Measurements from ENCODE around the gene AGAP2.

AGAP2 gene

DNA sequence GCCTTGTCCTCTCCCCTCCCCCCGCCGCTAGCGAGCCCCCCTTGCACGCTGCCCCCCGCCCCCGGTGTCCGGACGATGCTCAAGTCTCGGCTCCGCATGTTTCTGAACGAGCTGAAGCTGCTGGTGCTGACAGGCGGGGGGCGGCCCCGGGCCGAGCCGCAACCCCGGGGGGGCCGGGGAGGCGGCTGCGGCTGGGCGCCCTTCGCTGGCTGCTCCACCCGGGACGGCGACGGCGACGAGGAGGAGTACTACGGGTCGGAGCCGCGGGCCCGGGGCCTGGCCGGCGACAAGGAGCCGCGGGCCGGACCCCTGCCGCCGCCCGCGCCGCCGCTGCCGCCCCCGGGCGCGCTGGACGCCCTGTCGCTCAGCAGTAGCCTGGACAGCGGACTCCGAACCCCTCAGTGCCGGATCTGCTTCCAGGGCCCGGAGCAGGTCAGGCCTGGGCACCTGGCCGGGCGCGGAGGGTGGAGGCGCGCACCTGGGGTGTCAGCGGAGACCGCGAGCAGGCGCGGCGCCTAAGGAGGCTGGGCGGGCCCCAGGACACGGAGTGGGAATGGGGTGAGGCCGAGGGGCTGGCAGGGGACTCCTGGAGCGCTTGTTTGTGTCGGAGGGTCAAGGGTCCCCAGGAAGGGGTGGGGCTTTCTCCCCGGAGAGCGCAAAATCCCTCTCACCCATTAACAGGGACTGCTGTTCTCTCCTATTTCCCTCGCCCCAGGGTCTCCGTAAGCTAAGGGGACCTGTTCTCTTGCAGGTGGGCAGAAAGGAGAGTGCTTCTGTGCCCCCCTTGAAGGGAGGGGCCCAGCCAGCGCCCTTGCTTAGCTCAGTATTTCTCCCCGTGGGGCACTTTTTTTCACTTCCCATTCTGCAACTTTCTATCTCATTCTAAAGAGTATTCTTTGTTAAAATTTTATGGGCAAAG lies 17.2 kb upstream of the AGAP2 start:
- in situ Hi-C loops (cut with MboI; ENCODE audit: low sequenced_read_pairs), result no loop called here

DNA sequence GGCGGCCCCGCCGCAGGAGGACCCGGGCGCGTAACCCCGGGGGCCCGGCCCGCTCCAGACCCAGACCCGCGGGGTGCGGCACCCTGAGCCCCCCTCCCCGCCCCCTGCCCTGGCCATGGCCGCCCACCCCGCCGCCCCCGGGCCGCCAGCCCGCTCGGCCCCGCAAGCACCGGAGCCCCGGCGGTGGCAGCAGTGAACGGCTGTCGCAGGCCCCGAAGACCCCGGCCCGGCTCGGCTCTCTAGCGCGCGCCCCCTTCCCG lies 16.6 kb upstream of the AGAP2 start:
- in situ Hi-C loops (cut with MboI; ENCODE audit: low sequenced_read_pairs), result no loop called here

DNA sequence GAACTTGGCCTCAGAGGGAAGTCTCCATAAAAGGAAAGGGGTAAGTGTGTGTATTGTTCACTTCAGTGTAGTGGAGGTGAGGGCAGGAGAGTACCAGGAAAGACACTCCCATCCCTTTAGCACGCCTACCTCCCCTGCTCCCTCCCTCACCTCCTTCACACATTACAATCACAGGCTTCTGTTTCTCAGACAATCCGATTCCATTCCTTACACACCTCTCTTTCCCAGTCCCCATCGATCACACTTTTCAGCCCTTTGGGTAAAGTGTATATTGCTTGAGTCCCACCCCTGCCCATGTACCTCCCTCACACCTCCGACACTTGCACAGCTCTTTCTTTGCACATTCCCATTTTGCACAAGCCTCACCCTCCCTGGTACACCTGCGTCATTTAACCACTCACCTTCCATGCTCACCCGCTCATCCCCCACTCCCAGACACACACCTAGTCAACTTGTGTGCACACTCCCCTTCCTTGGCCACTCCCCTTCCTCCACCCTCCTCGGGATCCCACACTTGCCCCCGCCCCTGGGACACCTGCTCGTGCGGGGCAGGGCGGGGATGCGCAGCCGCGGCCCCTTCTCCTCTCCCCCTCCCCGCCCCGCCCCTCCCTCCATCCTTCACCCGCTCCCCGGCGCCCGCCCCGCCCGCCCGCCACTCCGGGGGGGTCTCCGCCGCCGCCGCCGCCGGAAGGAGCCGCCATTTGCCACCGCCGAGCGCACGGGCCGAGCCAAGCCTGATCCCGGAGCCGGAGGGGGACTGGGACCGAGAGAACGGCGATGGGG lies 16.1 kb upstream of the AGAP2 start, which contains the start of gene MARCHF9:
Gene MARCHF9 (plus strand): TSS at position 693 of the 783 bp plus-strand sequence. CDS start 426 bp downstream, outside the sequence.
- in situ Hi-C loops (cut with MboI; ENCODE audit: low sequenced_read_pairs), result no loop called here

DNA sequence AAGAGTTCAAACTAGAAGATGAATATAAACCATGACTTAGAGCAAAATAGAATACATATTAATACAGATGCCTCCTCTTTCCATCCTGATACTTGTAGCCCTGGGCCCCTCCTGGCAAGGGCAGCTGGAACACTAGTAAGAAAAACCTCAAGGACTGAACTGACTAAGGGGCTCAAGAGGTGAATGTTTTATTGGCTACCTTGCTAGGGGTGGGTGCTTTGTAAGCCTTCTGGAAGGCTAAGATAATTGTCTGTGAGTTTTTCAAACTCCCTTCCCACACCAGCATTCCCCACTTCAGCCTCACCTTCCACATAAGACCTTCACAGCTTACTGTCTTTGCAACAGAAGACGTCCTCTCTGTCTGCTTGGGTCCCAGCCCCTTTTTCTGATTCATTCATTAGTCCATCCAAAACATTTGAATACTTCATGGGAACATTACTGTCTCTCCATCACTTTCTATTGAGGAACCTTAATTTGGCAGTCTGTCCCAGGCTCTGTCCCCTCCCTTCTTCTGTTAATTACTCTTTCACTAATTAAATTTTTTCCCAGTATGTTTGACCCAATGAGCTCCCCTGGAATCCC lies 15.3 kb upstream of the AGAP2 start:
- in situ Hi-C loops (cut with MboI; ENCODE audit: low sequenced_read_pairs), result no loop called here

DNA sequence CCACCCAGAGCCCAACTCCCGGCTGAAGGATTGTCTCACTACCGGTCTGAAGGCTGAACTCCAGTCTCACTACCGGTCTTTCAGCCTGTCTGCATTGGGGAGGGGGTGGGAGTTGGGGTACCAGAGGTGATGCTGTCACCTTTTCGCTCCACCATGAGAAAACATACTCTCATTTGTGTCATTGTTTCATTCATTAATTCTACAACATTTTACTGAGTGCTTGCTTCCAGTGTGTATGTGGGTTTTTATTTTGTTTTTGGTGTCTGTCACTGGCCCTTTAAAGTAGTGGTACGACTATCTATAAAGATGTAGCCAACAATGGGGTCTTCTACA lies 14.1 kb upstream of the AGAP2 start:
- in situ Hi-C loops (cut with MboI; ENCODE audit: low sequenced_read_pairs), result no loop called here

DNA sequence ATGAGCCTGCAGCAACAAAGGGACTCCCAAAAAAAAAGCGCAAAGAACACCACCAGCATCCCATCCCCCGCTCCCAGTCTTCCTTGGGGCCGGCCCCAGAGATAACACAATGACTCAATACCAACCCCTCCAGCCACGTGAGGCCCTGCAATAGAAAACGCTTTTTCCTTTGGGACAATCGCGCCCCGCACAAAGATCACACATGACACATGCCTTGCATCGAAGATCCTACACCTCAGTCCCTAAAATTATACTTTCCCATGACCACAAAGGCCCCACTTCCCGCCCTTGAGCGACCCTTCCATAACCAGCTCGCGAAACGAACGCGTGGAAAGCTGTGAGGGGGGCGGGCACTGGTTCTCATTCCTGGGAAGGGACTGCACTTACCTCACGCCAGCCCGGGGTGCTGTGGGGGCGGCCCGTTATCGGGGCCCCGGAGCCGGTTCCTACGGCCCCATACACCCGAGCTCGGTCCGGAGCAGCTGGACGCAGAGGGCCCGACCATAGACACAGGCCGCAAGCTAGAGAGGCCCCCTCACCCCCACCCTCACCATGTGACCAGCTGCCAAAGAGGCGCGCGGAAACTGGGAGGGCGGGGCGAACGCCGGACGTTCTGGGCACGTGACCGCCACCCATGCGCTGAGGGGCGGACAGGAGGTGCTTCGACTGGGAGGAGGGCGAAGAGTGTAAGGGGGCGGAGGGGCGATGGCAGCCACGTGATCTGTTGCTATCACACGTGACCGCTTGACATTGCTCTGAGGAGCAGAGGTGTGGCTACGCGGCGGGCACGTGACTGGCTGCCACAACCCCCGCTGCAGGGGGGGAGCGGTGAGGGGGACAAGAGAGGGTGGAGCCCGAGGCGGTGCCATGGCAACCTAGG lies 13.5 kb upstream of the AGAP2 start, which contains the start of gene CDK4:
Gene CDK4 (minus strand): TSS at position 523 of the 880 bp plus-strand sequence. CDS start 593 bp downstream, outside the sequence.
- in situ Hi-C loops (cut with MboI; ENCODE audit: low sequenced_read_pairs), result no loop called here

DNA sequence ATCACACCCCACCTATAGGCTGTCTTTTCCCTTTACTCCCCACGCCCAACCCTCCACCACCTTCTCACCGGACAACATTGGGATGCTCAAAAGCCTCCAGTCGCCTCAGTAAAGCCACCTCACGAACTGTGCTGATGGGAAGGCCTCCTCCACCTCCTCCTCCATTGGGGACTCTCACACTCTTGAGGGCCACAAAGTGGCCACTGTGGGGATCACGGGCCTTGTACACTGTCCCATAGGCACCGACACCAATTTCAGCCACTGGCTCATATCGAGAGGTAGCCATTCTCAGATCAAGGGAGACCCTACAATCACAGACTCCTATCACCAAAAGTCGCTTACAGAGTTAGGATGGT lies 12.9 kb upstream of the AGAP2 start:
- in situ Hi-C loops (cut with MboI; ENCODE audit: low sequenced_read_pairs), result no loop called here

DNA sequence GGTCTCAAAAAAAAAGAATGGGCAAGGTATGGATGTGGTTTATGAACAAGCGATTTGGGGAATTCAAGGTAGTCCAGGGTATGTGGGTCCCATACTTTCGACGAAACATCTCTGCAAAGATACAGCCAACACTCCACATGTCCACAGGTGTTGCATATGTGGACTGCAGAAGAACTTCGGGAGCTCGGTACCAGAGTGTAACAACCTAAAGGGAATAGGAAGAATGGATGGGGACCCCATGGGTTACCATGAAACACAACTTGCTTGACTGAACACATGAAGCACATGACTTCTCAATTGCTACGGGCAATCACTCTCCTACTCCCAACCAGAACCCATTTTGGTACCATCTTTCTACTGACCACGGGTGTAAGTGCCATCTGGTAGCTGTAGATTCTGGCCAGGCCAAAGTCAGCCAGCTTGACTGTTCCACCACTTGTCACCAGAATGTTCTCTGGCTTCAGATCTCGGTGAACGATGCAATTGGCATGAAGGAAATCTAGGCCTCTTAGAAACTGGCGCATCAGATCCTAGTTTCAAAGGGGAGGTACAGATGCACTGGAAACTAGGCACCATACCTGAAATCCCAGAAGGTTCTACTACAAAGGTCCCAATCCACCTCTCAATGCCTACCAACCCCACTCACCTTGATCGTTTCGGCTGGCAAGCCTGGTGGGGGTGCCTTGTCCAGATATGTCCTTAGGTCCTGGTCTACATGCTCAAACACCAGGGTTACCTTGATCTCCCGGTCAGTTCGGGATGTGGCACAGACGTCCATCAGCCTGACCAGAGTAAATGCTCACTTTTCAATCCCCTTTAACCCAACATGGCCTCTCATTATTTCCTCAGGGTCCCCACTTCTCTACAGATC lies 12.3 kb upstream of the AGAP2 start:
- in situ Hi-C loops (cut with MboI; ENCODE audit: low sequenced_read_pairs), result no loop called here

DNA sequence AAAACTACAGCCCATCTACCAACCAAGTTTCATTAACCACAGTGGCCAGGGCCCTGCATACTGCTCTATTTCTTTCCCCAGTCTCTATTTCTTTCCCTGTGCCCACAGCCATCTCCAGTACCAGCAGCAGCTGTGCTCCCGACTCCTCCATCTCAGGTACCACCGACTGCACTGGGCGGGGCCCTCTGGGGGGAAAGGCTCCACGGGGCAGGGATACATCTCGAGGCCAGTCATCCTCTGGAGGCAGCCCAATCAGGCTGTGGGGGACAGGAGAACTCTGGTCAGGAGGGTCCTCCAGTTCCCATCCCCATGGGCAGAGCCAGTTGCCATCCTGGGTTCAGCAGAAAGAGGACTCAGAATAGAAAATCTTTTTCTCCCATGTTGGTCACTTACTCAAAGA lies 10.5 kb upstream of the AGAP2 start:
- in situ Hi-C loops (cut with MboI; ENCODE audit: low sequenced_read_pairs), result no loop called here

DNA sequence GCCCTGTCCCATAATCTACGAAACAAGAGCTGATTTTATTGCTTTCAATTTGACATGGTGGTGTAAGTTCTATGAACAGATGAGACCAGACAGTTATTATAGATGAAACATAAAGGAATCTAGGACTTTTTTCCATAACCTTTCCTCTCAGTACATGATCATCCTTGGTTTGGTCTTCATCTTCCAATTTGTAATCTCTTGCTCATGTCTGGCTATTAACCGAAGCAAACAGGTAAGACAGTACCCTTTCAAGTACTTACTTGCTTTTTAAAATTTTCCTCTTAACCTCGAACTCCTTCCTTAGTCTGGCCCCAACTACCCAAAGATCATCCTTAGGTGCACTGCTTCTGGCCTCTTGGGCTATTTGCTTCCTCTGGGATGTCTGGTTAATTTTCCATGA lies 7.5 kb upstream of the AGAP2 start:
- in situ Hi-C loops (cut with MboI; ENCODE audit: low sequenced_read_pairs), result no loop called here

DNA sequence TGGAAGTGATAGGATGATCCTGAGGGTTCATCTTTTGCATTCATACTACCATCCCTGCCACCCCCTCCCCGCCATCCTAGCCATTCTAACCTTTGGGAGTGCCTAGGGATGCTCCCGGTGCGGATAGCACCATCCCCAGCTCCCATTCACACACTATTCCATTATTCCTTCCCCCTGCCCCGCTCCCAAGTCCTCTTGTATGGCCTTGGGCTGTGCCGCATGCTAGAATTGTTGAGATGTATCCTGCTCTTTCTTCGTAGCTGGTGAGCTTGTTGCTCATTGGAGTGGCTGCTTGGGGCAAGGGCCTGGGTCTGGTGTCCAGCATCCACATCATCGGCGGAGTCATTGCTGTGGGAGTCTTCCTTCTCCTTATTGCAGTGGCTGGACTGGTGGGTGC lies 6.9 kb upstream of the AGAP2 start:
- in situ Hi-C loops (cut with MboI; ENCODE audit: low sequenced_read_pairs), result no loop called here

DNA sequence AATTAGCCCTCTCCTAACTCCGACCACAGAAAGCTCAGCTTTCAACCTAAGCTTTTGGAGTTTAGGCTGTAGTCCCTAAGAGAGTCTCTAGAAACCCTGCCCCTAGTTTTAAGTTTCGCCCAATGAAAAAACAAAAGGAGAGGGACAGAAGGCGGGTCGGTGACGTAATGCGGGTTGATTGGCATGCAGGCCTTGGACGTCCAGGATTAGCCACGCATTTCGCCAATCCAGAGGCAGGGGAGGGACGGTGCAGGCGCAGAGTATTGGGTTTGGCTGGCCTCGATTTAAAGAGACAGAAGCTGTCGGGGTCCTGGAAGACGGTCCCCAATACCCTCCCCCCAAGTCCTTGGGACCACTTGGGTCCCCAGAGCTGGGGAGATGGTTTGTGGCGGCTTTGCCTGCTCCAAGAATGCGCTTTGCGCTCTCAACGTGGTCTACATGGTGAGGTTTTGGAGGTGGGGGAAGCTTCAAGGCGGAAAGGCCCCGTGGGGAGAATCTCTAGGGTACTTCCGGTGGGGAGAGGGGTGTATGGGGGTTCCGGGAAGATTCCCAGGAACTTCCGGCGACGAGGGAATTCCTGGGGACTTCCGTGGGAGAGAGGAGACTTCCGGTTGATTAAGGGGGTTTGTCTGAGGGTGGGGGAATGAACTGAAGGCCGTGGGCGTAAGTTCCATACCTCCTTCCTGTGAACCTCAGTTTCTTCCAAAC lies 6.4 kb upstream of the AGAP2 start, which contains the start of gene TSPAN31:
Gene TSPAN31 (plus strand): TSS at position 263 of the 708 bp plus-strand sequence. CDS start 116 bp downstream, at position 379.
- in situ Hi-C loops (cut with MboI; ENCODE audit: low sequenced_read_pairs), result no loop called here

DNA sequence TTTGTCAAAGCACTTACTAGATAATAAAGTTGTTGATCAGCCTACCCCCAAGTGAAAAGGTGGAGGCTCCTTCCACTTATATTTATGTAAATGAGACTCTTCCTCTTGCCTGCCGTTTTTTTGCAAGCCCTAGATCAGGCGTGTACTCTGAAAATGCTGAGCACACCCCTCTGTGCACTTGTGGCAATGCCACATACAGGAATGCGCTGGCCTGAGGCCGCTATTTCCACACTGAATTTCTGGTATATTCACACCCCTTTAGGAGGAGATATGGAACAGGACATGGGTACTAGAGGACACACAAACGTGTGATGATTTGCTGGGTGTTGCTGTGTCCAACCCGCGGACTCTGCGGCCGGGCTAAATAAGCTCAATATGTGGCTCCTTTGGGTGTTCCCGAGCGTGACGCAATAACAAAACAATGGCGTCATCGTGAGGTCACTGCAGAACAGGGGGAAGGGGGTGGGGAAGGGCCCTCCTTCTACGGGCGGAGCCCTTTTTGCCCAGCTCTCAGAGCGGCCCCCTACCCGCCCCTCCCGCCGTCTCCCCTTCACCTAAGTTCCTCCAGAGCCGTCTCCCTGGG lies 5.7 kb upstream of the AGAP2 start:
- in situ Hi-C loops (cut with MboI; ENCODE audit: low sequenced_read_pairs), result no loop called here

DNA sequence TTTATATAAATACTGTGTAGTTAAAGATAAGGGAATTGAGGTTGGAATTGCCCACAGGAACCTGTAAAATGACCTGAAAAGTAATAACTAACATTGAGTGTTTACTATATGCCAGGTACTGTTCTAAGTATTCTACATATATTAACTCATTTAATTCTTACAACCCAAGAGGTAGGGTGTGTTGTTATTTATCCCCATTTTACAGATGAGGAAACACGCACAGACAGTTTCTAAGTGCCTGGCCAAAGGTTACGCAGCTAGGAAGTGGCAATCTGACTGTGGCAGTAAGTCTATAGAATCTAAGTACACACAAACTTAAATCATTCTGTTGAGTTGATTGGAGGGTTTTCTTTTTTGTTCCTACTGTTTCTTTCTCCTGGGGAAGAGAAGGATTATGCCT lies 5.2 kb upstream of the AGAP2 start:
- in situ Hi-C loops (cut with MboI; ENCODE audit: low sequenced_read_pairs), result no loop called here

DNA sequence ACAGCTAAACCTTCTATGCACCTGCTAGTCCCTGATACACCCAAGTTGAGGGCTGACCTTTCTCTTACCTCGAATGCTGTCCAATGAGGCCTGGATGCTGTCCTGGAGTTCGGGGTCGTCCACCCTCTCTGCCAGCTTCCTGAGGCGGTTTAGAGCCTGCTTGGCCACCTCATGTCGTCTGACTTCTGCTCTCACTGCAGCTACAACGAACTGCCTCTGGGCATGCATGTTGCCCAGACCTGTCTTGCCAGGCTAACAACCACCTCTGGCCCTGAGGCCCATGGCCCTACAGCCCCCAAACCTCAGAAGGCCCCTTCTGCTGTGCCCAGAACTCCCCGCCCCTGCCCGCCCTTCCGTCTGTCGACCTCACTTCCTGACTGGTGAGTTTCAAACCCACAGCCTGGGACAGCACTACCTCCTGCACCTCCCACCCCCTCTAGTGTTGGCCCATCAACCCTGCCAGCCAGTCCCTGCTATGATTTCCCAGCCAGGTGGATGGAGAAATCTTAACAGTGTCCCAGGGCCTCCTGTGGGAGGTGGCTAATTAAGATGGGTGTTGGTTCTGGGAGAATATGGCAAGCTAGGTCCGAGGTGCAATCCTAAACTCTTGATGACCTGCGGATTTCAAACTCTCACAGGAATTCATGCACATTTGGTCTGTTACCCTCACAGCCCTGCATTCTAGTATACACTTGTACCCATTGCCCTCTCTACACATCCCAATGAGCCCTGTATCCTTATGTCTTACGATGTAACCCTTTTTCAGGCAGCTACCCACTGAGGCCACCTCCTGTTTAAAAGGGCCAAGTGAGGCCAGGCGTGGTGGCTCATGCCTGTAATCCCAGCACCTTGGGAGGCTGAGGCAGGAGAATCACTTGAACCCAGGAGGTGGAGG lies 3.5 kb upstream of the AGAP2 start:
- in situ Hi-C loops (cut with MboI; ENCODE audit: low sequenced_read_pairs), result no loop called here

DNA sequence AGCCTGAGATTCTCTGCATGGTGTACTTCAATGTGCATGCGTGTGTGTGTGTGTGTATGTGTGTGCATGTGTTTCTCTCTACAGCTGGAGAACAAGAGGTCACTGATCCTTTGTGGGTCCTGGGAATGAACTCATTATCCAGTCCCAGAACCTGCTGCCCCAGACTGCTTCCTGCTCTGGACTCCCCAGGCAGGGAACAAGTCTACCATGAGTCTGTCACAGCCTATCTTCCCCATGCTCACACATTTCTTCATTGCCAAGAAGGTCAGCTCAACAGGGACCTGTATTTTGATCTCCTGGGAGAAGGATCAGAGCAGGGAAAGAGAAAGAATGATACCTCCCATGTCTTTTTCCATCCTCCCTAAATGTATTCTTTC lies 2.9 kb upstream of the AGAP2 start:
- in situ Hi-C loops (cut with MboI; ENCODE audit: low sequenced_read_pairs), result no loop called here

DNA sequence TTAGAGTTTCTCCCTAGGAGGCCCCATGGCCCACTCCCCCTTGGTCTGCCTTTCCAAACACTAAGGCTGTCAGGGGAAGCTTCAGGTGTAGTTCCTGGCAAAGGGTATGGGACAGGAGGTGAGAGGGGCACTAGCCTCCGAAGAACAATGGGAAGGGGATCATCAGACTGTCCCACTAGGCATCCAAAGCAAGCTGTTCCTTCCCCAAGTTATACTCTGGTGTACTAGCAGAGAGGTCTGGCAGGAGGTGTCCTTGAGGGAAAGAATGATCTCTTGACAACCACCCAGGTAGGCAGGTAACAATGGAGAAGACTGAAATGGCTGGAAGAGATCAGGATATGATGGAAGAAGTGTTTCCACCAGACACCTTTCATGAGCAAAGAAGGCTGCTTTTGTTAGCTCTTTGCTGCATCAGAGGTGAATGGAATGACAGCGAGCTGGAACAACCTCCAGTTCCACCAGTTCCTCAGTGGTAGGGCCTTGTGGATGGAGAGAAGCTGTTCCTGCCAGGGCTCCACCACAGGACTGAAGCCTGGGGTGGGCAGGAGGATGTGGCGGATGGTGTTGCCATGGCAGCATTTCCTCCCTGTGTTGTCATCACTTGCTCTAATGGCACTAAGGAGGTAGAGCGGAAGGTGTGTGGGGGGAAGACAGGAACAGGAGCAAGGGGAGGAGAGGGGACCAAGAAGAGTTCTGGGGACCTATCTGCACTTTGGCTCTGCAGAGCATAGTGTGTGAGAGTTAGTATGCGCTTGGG lies 2.3 kb upstream of the AGAP2 start:
- in situ Hi-C loops (cut with MboI; ENCODE audit: low sequenced_read_pairs), result no loop called here

All from HL-60/S4 treated with phorbol 12-myristate 13-acetate at 8.2 ng/mL for 4 days and 3 days (cell line).